Endometrium (tissue), 2 donors: ENCODE results near the gene GIMAP4.
"Not testable (repeated sequence)": the region's sequence is repeated elsewhere in the genome, so short reads cannot be mapped to it uniquely, and the experiment has no call there.

ENCODE experiments used
- FAIRE-seq: peaks from 2 replicates; lab custom pipeline; 2012; peaks lifted over from hg19 to GRCh38; lab: Jason Lieb, UNC
- donor health status: control.
- donor health status: control.

GIMAP4 gene

GRCh38 chr7:150580638-150581394 lies 13.6 kb downstream of the GIMAP4 start:
- FAIRE-seq: no peak

GRCh38 chr7:150585199-150585598 lies 18.0 kb downstream of the GIMAP4 start:
- FAIRE-seq: no peak

- FAIRE-seq: no peak
These were observed 19.0 kb downstream of the GIMAP4 start for GRCh38 chr7:150586068-150586784.

GRCh38 chr7:150586785-150587152 lies 19.6 kb downstream of the GIMAP4 start:
- FAIRE-seq: no peak

GRCh38 chr7:150587551-150587950 lies 20.4 kb downstream of the GIMAP4 start:
- no peak for FAIRE-seq

- no peak for FAIRE-seq
These were observed 27.6 kb downstream of the GIMAP4 start for GRCh38 chr7:150594805-150595204.

GRCh38 chr7:150595361-150595760 lies 28.2 kb downstream of the GIMAP4 start:
- no peak for FAIRE-seq

- not testable (repeated sequence) for FAIRE-seq
These were observed 36.4 kb downstream of the GIMAP4 start for GRCh38 chr7:150603600-150603999.

- FAIRE-seq: no peak
These were observed 43.0 kb downstream of the GIMAP4 start for GRCh38 chr7:150610233-150610632.

GRCh38 chr7:150612925-150613324 lies 45.7 kb downstream of the GIMAP4 start:
- FAIRE-seq: no peak

GRCh38 chr7:150613880-150614279 lies 46.7 kb downstream of the GIMAP4 start:
- FAIRE-seq: no peak

- FAIRE-seq: not testable (repeated sequence)
These were observed 47.2 kb downstream of the GIMAP4 start for GRCh38 chr7:150614426-150614825.

- FAIRE-seq: not testable (repeated sequence)
These were observed 48.1 kb downstream of the GIMAP4 start for GRCh38 chr7:150615221-150615755.

GRCh38 chr7:150620061-150620460 lies 52.9 kb downstream of the GIMAP4 start:
- FAIRE-seq: no peak

GRCh38 chr7:150620617-150621371 lies 53.6 kb downstream of the GIMAP4 start:
- no peak for FAIRE-seq

GRCh38 chr7:150621376-150621775 lies 54.2 kb downstream of the GIMAP4 start:
- FAIRE-seq: no peak
